CD4-positive, CD25-positive, alpha-beta regulatory T cell (primary cell): ENCODE results near the gene CHN2. TPM values are rescaled to one million over a fixed set of nuclear protein-coding genes. Genes with fewer than 3 reads are reported as not detected.

Source experiments
- ATAC-seq, 2 donors: fragments of 150-1000 bp; cut with Tn5 transposase; one replicate each; pipeline ENCODE4 v1.10.0; 2021; ENCODE audit warnings: low read depth in 2 of 2, moderate number of reproducible peaks in 2 of 2, moderate library complexity in 1 of 2
- DNase-seq, 3 donors: peaks; one replicate each; pipeline versions ENCODE4 v3.0.0 to v3.0.0-alpha.2; 2012 to 2022; ENCODE audit warnings: mixed read lengths in 1 of 3
- H3K27ac ChIP-seq: one replicate; pipeline ENCODE4 v1.7.0; 2013; ENCODE audit warnings: mild to moderate bottlenecking, low read length; ENCODE audit not compliant: insufficient read depth, poor library complexity, severe bottlenecking
- H3K27me3 ChIP-seq: one replicate; pipeline ENCODE4 v1.7.0; 2013; ENCODE audit warnings: low read length; ENCODE audit not compliant: control insufficient read depth, insufficient read depth
- H3K36me3 ChIP-seq: one replicate; pipeline ENCODE4 v1.7.0; 2013; ENCODE audit warnings: mild to moderate bottlenecking, low read length, moderate library complexity; ENCODE audit not compliant: control insufficient read depth, insufficient read depth
- H3K4me1 ChIP-seq: 2 replicates; pipeline ENCODE4 v1.7.0; 2013; ENCODE audit warnings: mild to moderate bottlenecking, low read length; ENCODE audit not compliant: insufficient read depth, control insufficient read depth, poor library complexity, severe bottlenecking
- H3K4me3 ChIP-seq: one replicate; pipeline ENCODE4 v1.7.0; 2013; ENCODE audit warnings: low read depth, mild to moderate bottlenecking, low read length, moderate library complexity
- H3K9me3 ChIP-seq, 2 experiments: 1 replicate in 1 of 2; 2 replicates in 1 of 2; pipeline ENCODE4 v1.7.0; 2013; ENCODE audit warnings: low read length in 2 of 2, mild to moderate bottlenecking in 1 of 2, moderate library complexity in 1 of 2; ENCODE audit not compliant: control insufficient read depth in 2 of 2
- H3K27ac Mint-ChIP-seq, 3 donors: one replicate each; pipeline ENCODE4 v1.8.0; 2020 to 2022; ENCODE audit warnings: mild to moderate bottlenecking in 3 of 3, mixed read lengths in 3 of 3, moderate library complexity in 2 of 3
- H3K27me3 Mint-ChIP-seq: one replicate; pipeline ENCODE4 v1.8.0; 2022; ENCODE audit warnings: mild to moderate bottlenecking, mixed read lengths
- H3K36me3 Mint-ChIP-seq: one replicate; pipeline ENCODE4 v1.8.0; 2020; ENCODE audit warnings: mixed read lengths
- H3K4me1 Mint-ChIP-seq, 4 donors: one replicate each; pipeline ENCODE4 v1.8.0; 2020 to 2022; ENCODE audit warnings: mixed read lengths in 4 of 4, mild to moderate bottlenecking in 1 of 4
- H3K4me3 Mint-ChIP-seq, 4 donors: one replicate each; pipeline ENCODE4 v1.8.0; 2020 to 2022; ENCODE audit warnings: mild to moderate bottlenecking in 4 of 4, mixed read lengths in 4 of 4, moderate library complexity in 3 of 4
- H3K9me3 Mint-ChIP-seq, 7 donors: one replicate each; pipeline ENCODE4 v1.8.0; 2020 to 2022; ENCODE audit warnings: mixed read lengths in 7 of 7, mild to moderate bottlenecking in 3 of 7, moderate library complexity in 2 of 7
- polyA plus RNA-seq, 4 donors: library from polyadenylated mRNA; unstranded; fragments of 300-500 nt; fragmentation: Illumina TruSeq; gene quantifications; one replicate each; pipeline ENCODE4 v1.2.3, GENCODE V29; 2021
- total RNA-seq: library from RNA; stranded (reverse); gene quantifications from one replicate; pipeline ENCODE4 v1.2.3, GENCODE V29; 2022

The CHN2 gene
- total and polyA plus RNA-seq, 5 donors from 2014 or later: 0.55 to 1.7 TPM; not detected in 3

- H3K27me3 Mint-ChIP-seq: peaks cover 5% of the 10 kb centered on the region
- Histone ChIP-seq H3K27me3 (no peaks in the 10 kb centered on the region), H3K36me3 (no peaks in the 10 kb centered on the region), H3K4me1 (no peaks in the 10 kb centered on the region), H3K4me3 (no peak overlapping the region), H3K27ac (no peak overlapping the region), H3K9me3 (no peaks in the 10 kb centered on the region)
- peaks cover 0 to 2% (median 0%) of the 10 kb centered on the region in 7 donors for H3K9me3 Mint-ChIP-seq
- ATAC-seq (no peak), DNase-seq (no peak)
- H3K27ac Mint-ChIP-seq: no peak overlapping the region
- H3K4me3 Mint-ChIP-seq: no peak overlapping the region
- no peaks in the 10 kb centered on the region for H3K36me3 Mint-ChIP-seq
- H3K4me1 Mint-ChIP-seq: no peaks in the 10 kb centered on the region
Measured at GRCh38 chr7:29371472-29371871, 176.9 kb downstream of the CHN2 start.

DNA sequence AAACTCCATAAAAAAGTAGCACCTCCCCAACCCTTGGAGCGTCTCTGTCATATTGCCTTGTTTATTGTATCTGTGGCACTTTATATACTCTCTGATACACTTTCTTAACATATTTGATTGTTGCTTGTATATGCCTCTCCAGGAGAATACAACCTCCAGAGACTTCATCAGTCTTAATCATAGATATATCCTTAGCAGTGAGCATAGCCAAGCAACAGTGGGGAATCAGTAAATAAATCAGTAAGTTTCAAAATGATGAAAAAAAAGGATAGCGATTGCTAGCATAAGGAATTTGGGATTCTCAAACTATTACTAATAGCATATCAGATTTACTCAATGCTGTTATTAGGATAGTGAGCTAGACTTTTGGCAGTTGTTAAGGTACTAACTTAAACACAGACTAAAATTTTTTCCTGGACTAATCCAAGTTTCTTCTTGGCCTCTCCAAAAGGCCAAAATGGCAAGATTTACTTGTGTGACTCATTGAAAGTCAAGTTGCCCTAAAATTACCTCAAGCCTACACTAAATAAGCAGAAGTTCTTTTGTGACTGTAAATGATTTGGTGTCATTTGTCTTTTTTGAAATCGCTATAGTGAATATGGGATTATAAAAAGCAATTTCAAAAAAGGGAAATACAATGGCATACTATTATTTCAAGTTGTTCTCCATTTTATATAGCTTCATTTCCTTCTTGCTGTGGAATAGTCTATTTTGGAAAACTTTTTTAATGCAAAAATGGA lies 177.9 kb downstream of the CHN2 start:
- no peaks in the 10 kb centered on the region for H3K27me3 ChIP-seq
- H3K27ac ChIP-seq: no peak overlapping the region
- no peaks in the 10 kb centered on the region for H3K9me3 ChIP-seq
- H3K4me3 Mint-ChIP-seq: no peak overlapping the region
- peaks cover 0 to 2% (median 0%) of the 10 kb centered on the region in 7 donors for H3K9me3 Mint-ChIP-seq
- no peaks in the 10 kb centered on the region for H3K36me3 Mint-ChIP-seq
- H3K4me1 Mint-ChIP-seq: no peaks in the 10 kb centered on the region
- peaks cover 5% of the 10 kb centered on the region for H3K27me3 Mint-ChIP-seq
- H3K4me3 ChIP-seq: no peak overlapping the region
- no peaks in the 10 kb centered on the region for H3K36me3 ChIP-seq
- no peak overlapping the region for H3K27ac Mint-ChIP-seq
- no peak for DNase-seq
- ATAC-seq: no peak
- no peaks in the 10 kb centered on the region for H3K4me1 ChIP-seq

DNA sequence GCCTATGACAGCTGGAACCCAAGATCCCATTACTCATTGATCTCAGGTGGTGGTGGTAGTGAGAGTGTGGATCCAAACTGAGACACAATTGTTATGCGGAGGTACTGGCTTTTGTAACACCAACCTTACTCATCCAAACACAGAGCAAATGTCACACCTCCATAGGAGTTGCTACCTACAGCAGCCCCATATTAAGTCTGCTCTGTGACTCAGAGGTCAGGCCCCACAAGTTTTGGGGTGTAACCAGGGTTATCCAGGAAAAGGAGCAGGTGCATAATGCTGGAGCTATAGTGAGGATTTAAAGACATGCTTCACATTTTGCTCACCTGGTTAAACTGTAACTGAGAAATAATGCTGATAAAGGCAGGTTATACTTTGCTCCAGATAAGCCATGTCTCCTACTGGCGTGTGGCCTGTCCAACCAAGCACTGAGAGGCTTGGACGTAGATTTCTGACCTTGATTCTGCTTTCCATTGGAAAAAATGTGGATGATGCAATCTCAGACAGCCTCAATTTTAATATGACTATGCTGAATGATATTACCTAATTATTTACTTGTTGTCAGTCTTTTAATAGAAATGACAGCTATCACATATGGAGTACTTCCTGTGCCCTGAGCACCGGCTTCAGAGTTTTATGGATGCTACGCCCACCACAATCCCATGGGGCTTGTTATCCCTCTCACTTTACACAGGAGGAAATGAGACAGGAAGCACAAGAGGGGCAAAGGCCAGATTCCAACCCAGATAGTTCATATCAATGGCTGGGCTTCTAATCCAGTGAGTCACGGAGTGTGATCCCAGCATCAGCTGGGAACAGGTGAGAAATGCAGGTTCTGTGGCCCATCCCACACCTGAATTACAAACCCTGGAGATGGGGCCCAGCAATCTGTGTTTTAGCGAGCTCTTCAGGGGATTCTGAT lies 181.3 kb downstream of the CHN2 start:
- Mint-ChIP-seq H3K27me3 (peaks cover 5% of the 10 kb centered on the region), H3K9me3 (no peaks in the 10 kb centered on the region), H3K4me1 (no peaks in the 10 kb centered on the region), H3K4me3 (no peak overlapping the region), H3K27ac (no peak overlapping the region), H3K36me3 (no peaks in the 10 kb centered on the region)
- Histone ChIP-seq H3K9me3 (no peaks in the 10 kb centered on the region), H3K27me3 (no peaks in the 10 kb centered on the region), H3K27ac (no peak overlapping the region), H3K4me1 (no peaks in the 10 kb centered on the region), H3K36me3 (no peaks in the 10 kb centered on the region), H3K4me3 (no peak overlapping the region)
- ATAC-seq: no peak
- DNase-seq: no peak

DNA sequence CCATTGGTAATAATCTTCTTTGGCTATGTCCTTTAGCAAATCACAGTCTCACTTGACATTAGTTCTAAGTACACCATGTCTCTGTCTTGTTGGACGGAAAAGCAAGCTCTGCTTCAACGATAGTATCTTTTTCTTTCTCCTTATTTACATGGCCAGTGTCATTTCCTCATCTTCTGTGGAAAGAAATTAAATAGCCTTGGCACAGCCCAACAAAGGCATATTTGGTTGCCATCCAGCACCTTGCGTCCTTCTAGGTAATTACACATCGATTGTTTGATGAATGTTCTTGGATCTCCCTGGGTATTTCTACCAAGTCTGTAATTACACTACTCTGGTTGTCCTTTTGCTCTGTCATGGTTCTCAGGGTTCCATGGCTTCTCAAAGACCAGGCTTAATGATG lies 183.1 kb downstream of the CHN2 start:
- Histone ChIP-seq H3K4me3 (no peak overlapping the region), H3K4me1 (no peaks in the 10 kb centered on the region), H3K27me3 (no peaks in the 10 kb centered on the region), H3K36me3 (no peaks in the 10 kb centered on the region), H3K9me3 (no peaks in the 10 kb centered on the region), H3K27ac (no peak overlapping the region)
- DNase-seq: no peak
- H3K9me3 Mint-ChIP-seq: no peaks in the 10 kb centered on the region
- no peak overlapping the region for H3K27ac Mint-ChIP-seq
- H3K4me3 Mint-ChIP-seq: no peak overlapping the region
- no peaks in the 10 kb centered on the region for H3K36me3 Mint-ChIP-seq
- no peak for ATAC-seq
- no peaks in the 10 kb centered on the region for H3K4me1 Mint-ChIP-seq
- no peaks in the 10 kb centered on the region for H3K27me3 Mint-ChIP-seq

DNA sequence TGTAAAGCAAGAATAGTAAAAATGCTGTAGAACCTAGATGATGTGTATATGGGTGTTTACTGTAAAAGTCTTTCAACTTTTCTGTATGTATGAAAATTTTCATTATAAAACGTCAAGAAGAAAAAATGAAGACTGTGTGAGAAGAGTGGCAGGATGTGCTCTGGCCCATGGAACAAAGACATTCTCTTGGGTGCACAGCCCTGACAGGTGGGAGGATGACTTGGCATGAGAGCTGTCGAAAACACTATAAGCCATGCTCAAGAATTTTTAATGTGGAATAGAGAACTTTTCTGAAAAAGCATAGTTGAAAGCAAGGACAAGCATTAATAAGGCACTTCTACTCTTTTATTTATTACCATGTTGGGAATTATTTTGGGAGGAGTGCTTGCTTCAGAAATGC lies 185.0 kb downstream of the CHN2 start:
- Histone ChIP-seq H3K4me3 (no peak overlapping the region), H3K9me3 (no peaks in the 10 kb centered on the region), H3K4me1 (no peaks in the 10 kb centered on the region), H3K36me3 (no peaks in the 10 kb centered on the region), H3K27me3 (no peaks in the 10 kb centered on the region), H3K27ac (no peak overlapping the region)
- no peaks in the 10 kb centered on the region for H3K36me3 Mint-ChIP-seq
- no peak overlapping the region for H3K27ac Mint-ChIP-seq
- no peaks in the 10 kb centered on the region for H3K4me1 Mint-ChIP-seq
- DNase-seq (no peak), ATAC-seq (no peak)
- no peaks in the 10 kb centered on the region for H3K27me3 Mint-ChIP-seq
- H3K4me3 Mint-ChIP-seq: no peak overlapping the region
- H3K9me3 Mint-ChIP-seq: peaks cover 0 to 2% (median 0%) of the 10 kb centered on the region in 7 donors

GRCh38 chr7:29381206-29382094 lies 186.9 kb downstream of the CHN2 start:
- ATAC-seq (no peak), DNase-seq (no peak)
- no peaks in the 10 kb centered on the region for H3K4me1 ChIP-seq
- no peak overlapping the region for H3K4me3 ChIP-seq
- no peak overlapping the region for H3K27ac ChIP-seq
- no peak overlapping the region for H3K27ac Mint-ChIP-seq
- H3K9me3 Mint-ChIP-seq: peaks cover 0 to 3% (median 0%) of the 10 kb centered on the region in 7 donors
- no peaks in the 10 kb centered on the region for H3K27me3 Mint-ChIP-seq
- no peaks in the 10 kb centered on the region for H3K36me3 Mint-ChIP-seq
- no peaks in the 10 kb centered on the region for H3K9me3 ChIP-seq
- H3K36me3 ChIP-seq: no peaks in the 10 kb centered on the region
- H3K27me3 ChIP-seq: no peaks in the 10 kb centered on the region
- H3K4me3 Mint-ChIP-seq: peak overlapping the region in 1 of 4 donors; percentile 13
- no peaks in the 10 kb centered on the region for H3K4me1 Mint-ChIP-seq

DNA sequence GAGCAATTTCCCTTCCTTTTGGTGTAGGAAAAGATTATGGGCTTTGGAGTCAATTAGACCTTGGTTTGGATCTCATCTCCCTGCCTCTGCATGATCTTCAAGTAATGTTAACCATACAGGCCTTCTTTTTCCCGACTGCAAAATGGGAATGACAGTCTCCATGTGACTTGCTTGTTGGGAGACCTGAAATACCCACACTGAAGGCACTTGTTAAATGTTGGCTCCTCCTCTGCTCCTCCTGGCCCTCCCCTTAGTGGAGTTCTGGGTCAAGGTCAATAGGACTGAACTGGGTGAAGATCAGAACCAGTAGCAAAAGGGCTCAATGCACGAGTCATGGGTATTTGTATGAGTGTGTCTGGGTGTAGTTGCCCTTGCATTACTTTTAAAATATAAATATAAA lies 189.7 kb downstream of the CHN2 start:
- H3K9me3 Mint-ChIP-seq: peaks cover 0 to 3% (median 0%) of the 10 kb centered on the region in 7 donors

More for the DNA sequence above, 189.7 kb downstream of the CHN2 start:
- DNase-seq (no peak), ATAC-seq (no peak)
- Mint-ChIP-seq H3K4me3 (no peak overlapping the region), H3K27ac (no peak overlapping the region), H3K4me1 (no peaks in the 10 kb centered on the region), H3K27me3 (no peaks in the 10 kb centered on the region), H3K36me3 (no peaks in the 10 kb centered on the region)
- H3K4me1 ChIP-seq: no peaks in the 10 kb centered on the region
- no peaks in the 10 kb centered on the region for H3K27me3 ChIP-seq
- no peaks in the 10 kb centered on the region for H3K9me3 ChIP-seq
- H3K36me3 ChIP-seq: no peaks in the 10 kb centered on the region
- no peak overlapping the region for H3K4me3 ChIP-seq
- H3K27ac ChIP-seq: no peak overlapping the region
